Endodermal cell (in vitro differentiated cells): ENCODE results near the gene SGMS1. TPM values are rescaled to one million over a fixed set of nuclear protein-coding genes. Genes with fewer than 3 reads are reported as not detected.

Source experiments
- DNase-seq: peaks from one replicate; pipeline ENCODE4 v3.0.0-alpha.2; 2017
- H3K27ac ChIP-seq: 2 replicates; pipeline ENCODE4 v1.5.1; 2013; ENCODE audit warnings: mild to moderate bottlenecking, low read depth, low read length, moderate library complexity
- H3K27me3 ChIP-seq: 2 replicates; pipeline ENCODE4 v1.6.1; 2013; ENCODE audit warnings: mild to moderate bottlenecking, low read length, moderate library complexity; ENCODE audit not compliant: insufficient read depth, control insufficient read depth, poor library complexity, severe bottlenecking
- H3K36me3 ChIP-seq: 2 replicates; pipeline ENCODE4 v1.7.0; 2013; ENCODE audit warnings: mild to moderate bottlenecking, low read length, moderate library complexity; ENCODE audit not compliant: control insufficient read depth, insufficient read depth
- H3K4me1 ChIP-seq: one replicate; pipeline ENCODE4 v1.7.0; 2013; ENCODE audit warnings: low read length; ENCODE audit not compliant: control insufficient read depth, insufficient read depth
- H3K4me3 ChIP-seq: 2 replicates; pipeline ENCODE4 v1.5.1; 2013; ENCODE audit warnings: mild to moderate bottlenecking, low read length, moderate library complexity
- H3K9ac ChIP-seq: 2 replicates; pipeline ENCODE4 v1.6.1; 2013; ENCODE audit warnings: mild to moderate bottlenecking, low read length, moderate library complexity; ENCODE audit not compliant: poor library complexity, severe bottlenecking; ENCODE audit errors: extremely low read depth
- H3K9me3 ChIP-seq: 2 replicates; pipeline ENCODE4 v1.6.1; 2013; ENCODE audit warnings: mild to moderate bottlenecking, low read length, moderate library complexity; ENCODE audit not compliant: control insufficient read depth
- H3K27ac Mint-ChIP-seq: 2 replicates; pipeline ENCODE4 v1.8.0; 2020; ENCODE audit warnings: mixed read lengths
- H3K27me3 Mint-ChIP-seq: 2 replicates; pipeline ENCODE4 v1.8.0; 2021; ENCODE audit warnings: mild to moderate bottlenecking, mixed read lengths; ENCODE audit not compliant: insufficient read depth
- H3K36me3 Mint-ChIP-seq: 2 replicates; pipeline ENCODE4 v1.8.0; 2020; ENCODE audit warnings: low read depth, mixed read lengths
- H3K4me1 Mint-ChIP-seq: 2 replicates; pipeline ENCODE4 v1.8.0; 2020; ENCODE audit warnings: mixed read lengths
- H3K4me3 Mint-ChIP-seq: 2 replicates; pipeline ENCODE4 v1.8.0; 2020; ENCODE audit warnings: mild to moderate bottlenecking, moderate library complexity, mixed read lengths
- H3K9me3 Mint-ChIP-seq: 2 replicates; pipeline ENCODE4 v1.8.0; 2020; ENCODE audit warnings: mild to moderate bottlenecking, mixed read lengths
- WGBS, 2 experiments: methylation state at CpG; one replicate each; pipeline versions ENCODE4 v1.1.5 to v1.1.7; 2013; ENCODE audit warnings: missing lambda C conversion rate in 2 of 2, mixed read lengths in 1 of 2; ENCODE audit not compliant: insufficient coverage in 1 of 2, insufficient read length in 1 of 2; 5-methylcytosine and 5-hydroxymethylcytosine counted together
- total RNA-seq, 2 donors: library from RNA; stranded (reverse); fragmentation: NEBNext Ultra II Directional in 1 of 2; extraction: Animal tissue kit (Norgen Biotek cat#: 25700) in 1 of 2; gene quantifications; 2 replicates in 1 of 2; 3 replicates in 1 of 2; pipeline ENCODE4 v1.2.1, GENCODE V29; 2021
- TF ChIP-seq, protein P1 (sequence below): fragments of 200-600 bp; sonication (generic); conservative IDR thresholded peaks from 2 replicates; pipeline ENCODE4 v1.5.0; 2021; ENCODE audit warnings: antibody characterized with exemption, mild to moderate bottlenecking

The SGMS1 gene
- total RNA-seq, 2 donors from 2014 or later = 12.0 to 14.3 TPM

DNA sequence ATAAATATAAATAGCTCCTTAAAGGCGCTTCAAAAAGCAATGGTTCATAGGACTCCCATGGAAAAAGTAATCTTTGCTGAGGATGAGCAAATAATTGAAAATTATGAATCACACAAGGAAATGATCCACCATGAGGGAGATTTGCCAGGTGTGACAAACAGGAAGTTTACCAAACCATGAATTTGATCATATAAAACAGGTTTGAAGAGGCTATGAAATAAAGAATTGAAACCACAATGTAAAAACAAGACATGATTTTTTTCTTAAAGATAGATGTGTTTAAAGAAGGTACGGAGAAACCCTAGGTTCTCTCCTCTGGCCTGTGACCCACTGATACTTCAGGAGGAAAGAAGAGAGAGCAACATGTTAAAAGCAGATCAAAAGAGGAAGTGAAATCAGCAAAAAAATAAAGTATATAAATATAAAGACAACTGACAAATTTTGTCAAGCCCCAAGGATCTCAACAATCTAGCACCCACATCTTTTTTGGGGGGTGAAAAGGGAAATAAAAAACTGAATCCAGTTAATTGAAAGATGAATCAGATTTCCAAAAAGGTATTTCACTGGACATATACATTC, 261.1 kb downstream of the SGMS1 start:
- Mint-ChIP-seq H3K4me1 (peaks cover 12% of the 10 kb centered on the region), H3K27me3 (no peaks in the 10 kb centered on the region), H3K36me3 (peaks cover 6% of the 10 kb centered on the region), H3K4me3 (no peak overlapping the region), H3K27ac (no peak overlapping the region), H3K9me3 (peaks cover 2% of the 10 kb centered on the region)
- Histone ChIP-seq H3K4me1 (no peaks in the 10 kb centered on the region), H3K36me3 (no peaks in the 10 kb centered on the region), H3K27me3 (no peaks in the 10 kb centered on the region), H3K27ac (no peak overlapping the region), H3K9me3 (no peaks in the 10 kb centered on the region), H3K9ac (no peak overlapping the region), H3K4me3 (no peak overlapping the region)
- 97 to 100% methylated on average over 1 to 2 of the region's 2 CpGs for WGBS, 2 experiments
- TF ChIP-seq, protein P1, sequence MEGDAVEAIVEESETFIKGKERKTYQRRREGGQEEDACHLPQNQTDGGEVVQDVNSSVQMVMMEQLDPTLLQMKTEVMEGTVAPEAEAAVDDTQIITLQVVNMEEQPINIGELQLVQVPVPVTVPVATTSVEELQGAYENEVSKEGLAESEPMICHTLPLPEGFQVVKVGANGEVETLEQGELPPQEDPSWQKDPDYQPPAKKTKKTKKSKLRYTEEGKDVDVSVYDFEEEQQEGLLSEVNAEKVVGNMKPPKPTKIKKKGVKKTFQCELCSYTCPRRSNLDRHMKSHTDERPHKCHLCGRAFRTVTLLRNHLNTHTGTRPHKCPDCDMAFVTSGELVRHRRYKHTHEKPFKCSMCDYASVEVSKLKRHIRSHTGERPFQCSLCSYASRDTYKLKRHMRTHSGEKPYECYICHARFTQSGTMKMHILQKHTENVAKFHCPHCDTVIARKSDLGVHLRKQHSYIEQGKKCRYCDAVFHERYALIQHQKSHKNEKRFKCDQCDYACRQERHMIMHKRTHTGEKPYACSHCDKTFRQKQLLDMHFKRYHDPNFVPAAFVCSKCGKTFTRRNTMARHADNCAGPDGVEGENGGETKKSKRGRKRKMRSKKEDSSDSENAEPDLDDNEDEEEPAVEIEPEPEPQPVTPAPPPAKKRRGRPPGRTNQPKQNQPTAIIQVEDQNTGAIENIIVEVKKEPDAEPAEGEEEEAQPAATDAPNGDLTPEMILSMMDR = no peak
- no peak for DNase-seq

DNA sequence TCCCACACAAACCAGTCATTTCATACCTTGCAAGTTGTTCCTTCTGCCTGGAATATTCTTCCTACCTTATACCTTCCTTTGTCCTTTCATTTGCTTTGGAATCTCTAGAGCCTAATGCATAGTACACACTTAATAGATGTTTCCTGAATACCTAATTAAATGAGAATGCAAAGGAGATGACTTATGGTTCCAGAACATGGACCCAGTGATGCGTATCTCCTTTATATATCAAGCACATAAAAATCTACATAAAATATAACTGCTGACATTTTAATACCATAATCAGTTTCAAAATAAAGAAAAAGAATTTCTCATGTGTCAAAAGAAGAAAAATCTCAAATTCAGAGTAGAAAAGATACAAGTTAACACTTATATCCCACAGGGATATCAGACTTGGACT, 261.8 kb downstream of the SGMS1 start:
- Histone ChIP-seq H3K36me3 (no peaks in the 10 kb centered on the region), H3K4me1 (no peaks in the 10 kb centered on the region), H3K4me3 (no peak overlapping the region), H3K27ac (no peak overlapping the region), H3K9me3 (no peaks in the 10 kb centered on the region), H3K27me3 (no peaks in the 10 kb centered on the region), H3K9ac (no peak overlapping the region)
- H3K36me3 Mint-ChIP-seq = peaks cover 6% of the 10 kb centered on the region
- H3K27me3 Mint-ChIP-seq = no peaks in the 10 kb centered on the region
- no peak overlapping the region for H3K4me3 Mint-ChIP-seq
- no peak overlapping the region for H3K27ac Mint-ChIP-seq
- H3K9me3 Mint-ChIP-seq = peaks cover 2% of the 10 kb centered on the region
- TF ChIP-seq, protein P1 = no peak
- H3K4me1 Mint-ChIP-seq = peaks cover 12% of the 10 kb centered on the region
- no peak for DNase-seq
- WGBS, 2 experiments = 100% methylated on average over 1 of the region's 1 CpG

DNA sequence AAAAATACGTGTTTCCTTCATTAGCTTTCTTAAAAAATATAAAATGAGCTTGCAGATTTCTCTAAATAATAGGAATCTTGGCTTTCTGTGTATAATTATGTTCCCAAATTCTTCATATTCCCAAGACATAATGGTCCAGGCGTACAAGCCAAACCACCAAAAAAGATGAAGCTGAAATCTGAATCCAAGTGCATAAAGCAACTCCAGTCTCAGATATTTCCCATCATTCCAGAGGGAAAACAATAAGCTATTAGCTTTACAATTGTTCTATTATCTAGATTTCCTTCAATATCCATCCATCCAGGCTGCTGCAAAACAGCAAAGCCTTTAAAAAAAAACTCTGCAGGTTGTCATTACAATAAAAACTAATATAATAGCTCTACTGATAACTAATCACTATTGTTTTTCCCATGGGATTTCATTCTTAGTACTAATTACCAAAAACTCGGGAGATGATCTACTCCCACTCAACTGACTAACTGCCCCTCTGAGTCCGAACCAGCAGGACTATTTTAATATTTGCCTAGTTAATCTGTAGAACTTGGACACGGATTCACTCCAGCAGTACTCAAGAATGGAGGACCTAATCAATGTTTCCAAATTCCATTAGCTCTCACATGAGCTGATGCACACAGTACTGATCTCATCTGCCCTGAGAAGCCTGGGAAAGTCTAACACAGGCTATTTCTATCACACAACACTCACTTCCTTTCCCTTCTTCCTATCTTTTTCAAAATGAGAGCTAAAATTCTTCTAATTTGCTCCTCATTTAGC, 263.5 kb downstream of the SGMS1 start:
- H3K4me3 ChIP-seq = no peak overlapping the region
- Mint-ChIP-seq H3K4me1 (peaks cover 12% of the 10 kb centered on the region), H3K9me3 (peaks cover 8% of the 10 kb centered on the region), H3K36me3 (peaks cover 5% of the 10 kb centered on the region), H3K27me3 (no peaks in the 10 kb centered on the region), H3K4me3 (no peak overlapping the region), H3K27ac (no peak overlapping the region)
- 88 to 92% methylated on average over 4 of the region's 5 CpGs for WGBS, 2 experiments
- H3K27me3 ChIP-seq = no peaks in the 10 kb centered on the region
- H3K4me1 ChIP-seq = no peaks in the 10 kb centered on the region
- no peaks in the 10 kb centered on the region for H3K36me3 ChIP-seq
- TF ChIP-seq, protein P1 = no peak
- H3K9ac ChIP-seq = no peak overlapping the region
- no peaks in the 10 kb centered on the region for H3K9me3 ChIP-seq
- no peak for DNase-seq
- no peak overlapping the region for H3K27ac ChIP-seq
